ENCODE measurements around the gene PYDC1.

The PYDC1 gene

GRCh38 chr16:31168848-31169247, 48.1 kb downstream of the PYDC1 start:
- TF ChIP-seq SIN3A (IDR thresholded peaks at IDR 0.05; ENCODE audit: borderline replicate concordance, insufficient read depth, low read length) (no peak), REST (IDR thresholded peaks at IDR 0.05; ENCODE audit: insufficient read depth in 1 of 2, low read depth in 2 of 2, low read length in 2 of 2) (no peak), FOXP2 (optimal IDR thresholded peaks at IDR 0.05; ENCODE audit: borderline replicate concordance, extremely low read depth, extremely low read length, insufficient read depth) (no peak), TAF1 (IDR thresholded peaks at IDR 0.05; ENCODE audit: borderline replicate concordance, insufficient read depth, low read length) (no peak), POLR2AphosphoS5 (IDR thresholded peaks at IDR 0.05; ENCODE audit: low read depth, low read length) (no peak)

GRCh38 chr16:31167315-31167714, 49.6 kb downstream of the PYDC1 start:
- TF ChIP-seq POLR2AphosphoS5 (IDR thresholded peaks at IDR 0.05; ENCODE audit: low read depth, low read length) = no peak
- no peak for TF ChIP-seq FOXP2 (optimal IDR thresholded peaks at IDR 0.05; ENCODE audit: borderline replicate concordance, extremely low read depth, extremely low read length, insufficient read depth)
- TF ChIP-seq REST (IDR thresholded peaks at IDR 0.05; ENCODE audit: insufficient read depth in 1 of 2, low read depth in 2 of 2, low read length in 2 of 2) = no peak
- TF ChIP-seq TAF1 (IDR thresholded peaks at IDR 0.05; ENCODE audit: borderline replicate concordance, insufficient read depth, low read length) = no peak
- TF ChIP-seq SIN3A (IDR thresholded peaks at IDR 0.05; ENCODE audit: borderline replicate concordance, insufficient read depth, low read length) = no peak

Measured in PFSK-1 (cell line).